Vagina (tissue), 2 donors: ENCODE results near the gene PHC2. TPM values are rescaled to one million over a fixed set of nuclear protein-coding genes. Genes with fewer than 3 reads are reported as not detected.

Experiments used
- DNase-seq, 2 donors: peaks; one replicate each; pipeline ENCODE4 v3.0.0-alpha.2; 2017; ENCODE audit errors: extremely low spot score in 2 of 2
- H3K27ac ChIP-seq: fragments of 200-600 bp; sonication (generic); one replicate; pipeline ENCODE4 v1.5.1; 2019
- H3K27me3 ChIP-seq: fragments of 200-600 bp; sonication (generic); one replicate; pipeline ENCODE4 v1.5.1; 2019
- H3K36me3 ChIP-seq, 2 donors: fragments of 200-600 bp; sonication (generic); one replicate each; pipeline ENCODE4 v1.5.1; 2017 to 2019
- H3K4me1 ChIP-seq: fragments of 200-600 bp; sonication (generic); one replicate; pipeline ENCODE4 v1.5.1; 2019
- H3K4me3 ChIP-seq, 2 donors: fragments of 200-600 bp; sonication (generic); 1 replicate in 1 of 2; 2 replicates in 1 of 2; pipeline ENCODE4 v1.5.1; 2016 to 2019
- H3K9me3 ChIP-seq: fragments of 200-600 bp; sonication (generic); one replicate; pipeline ENCODE4 v1.5.1; 2019
- CTCF ChIP-seq, 3 experiments: fragments of 450-650 bp in 2 of 3; fragments of 200-600 bp in 1 of 3; sonication (generic) in 1 of 3; IDR thresholded peaks; one replicate each; pipeline ENCODE4 v1.5.1; 2017 to 2019; ENCODE audit warnings: antibody characterized with exemption in 3 of 3, mild to moderate bottlenecking in 2 of 3, moderate library complexity in 2 of 3
- POLR2A ChIP-seq, 2 donors: fragments of 450-650 bp; IDR thresholded peaks; one replicate each; pipeline ENCODE4 v1.6.1; 2017; ENCODE audit warnings: antibody characterized with exemption in 2 of 2, mild to moderate bottlenecking in 2 of 2, moderate library complexity in 2 of 2
- POLR2AphosphoS5 ChIP-seq, 2 donors: sonication (generic); formaldehyde crosslinking; IDR thresholded peaks; one replicate each; pipeline ENCODE4 v1.9.0; 2017; ENCODE audit warnings: antibody characterized with exemption in 2 of 2, mild to moderate bottlenecking in 2 of 2, low read depth in 1 of 2; ENCODE audit not compliant: insufficient read depth in 1 of 2
- intact Hi-C: fragments of 100-400 bp; cut with DNase I; formaldehyde crosslinking; loops from one replicate; pipeline ENCODE4 v1.15.1; 2023
- total RNA-seq: library from RNA; depleted of rRNA; stranded (reverse); fragments of >200 nt; gene quantifications from one replicate; pipeline ENCODE4 v1.2.3, GENCODE V29; 2016

Gene PHC2
- total RNA-seq, 1 donor from 2014 or later, result 97.2 TPM

DNA sequence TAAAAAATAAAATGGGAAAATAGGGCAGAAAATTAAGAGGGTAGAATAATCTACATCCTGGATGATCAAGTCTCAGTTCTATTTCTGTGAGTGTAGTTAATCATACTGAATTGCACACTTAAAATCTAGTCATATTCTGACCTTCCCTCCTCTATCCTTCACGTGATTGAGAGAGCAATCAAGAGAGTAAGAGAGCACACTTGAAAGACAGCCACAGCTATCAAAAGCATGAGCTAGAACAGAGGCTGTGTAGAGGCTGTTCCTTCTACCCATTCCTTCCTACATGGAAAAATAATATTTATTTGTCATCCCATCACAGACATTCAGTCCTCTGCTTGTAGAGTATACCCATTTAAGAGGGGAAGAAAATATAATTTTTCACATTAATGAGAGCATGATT lies 52.4 kb downstream of the PHC2 start:
- Histone ChIP-seq H3K27ac (no peak overlapping the region), H3K4me3 (no peak overlapping the region), H3K27me3 (no peaks in the 10 kb centered on the region), H3K36me3 (no peaks in the 10 kb centered on the region), H3K9me3 (no peaks in the 10 kb centered on the region), H3K4me1 (peaks cover under 1% of the 10 kb centered on the region)
- intact Hi-C loops, result no loop called here
- TF ChIP-seq POLR2AphosphoS5 (IDR thresholded peaks at IDR 0.05; ENCODE audit: insufficient read depth in 1 of 2, low read depth in 1 of 2), result no peak
- no peak for TF ChIP-seq POLR2A (IDR thresholded peaks at IDR 0.05)
- TF ChIP-seq CTCF (IDR thresholded peaks at IDR 0.05), result no peak
- DNase-seq, result no peak

GRCh38 chr1:33377756-33378155 lies 53.1 kb downstream of the PHC2 start:
- no peaks in the 10 kb centered on the region for H3K9me3 ChIP-seq
- H3K4me3 ChIP-seq, result no peak overlapping the region
- no peaks in the 10 kb centered on the region for H3K36me3 ChIP-seq
- DNase-seq, result no peak
- H3K4me1 ChIP-seq, result no peaks in the 10 kb centered on the region
- TF ChIP-seq CTCF (IDR thresholded peaks at IDR 0.05), result no peak
- no peak for TF ChIP-seq POLR2A (IDR thresholded peaks at IDR 0.05)
- TF ChIP-seq POLR2AphosphoS5 (IDR thresholded peaks at IDR 0.05; ENCODE audit: insufficient read depth in 1 of 2, low read depth in 1 of 2), result no peak
- no peaks in the 10 kb centered on the region for H3K27me3 ChIP-seq
- H3K27ac ChIP-seq, result no peak overlapping the region
- intact Hi-C loops, result no loop called here

DNA sequence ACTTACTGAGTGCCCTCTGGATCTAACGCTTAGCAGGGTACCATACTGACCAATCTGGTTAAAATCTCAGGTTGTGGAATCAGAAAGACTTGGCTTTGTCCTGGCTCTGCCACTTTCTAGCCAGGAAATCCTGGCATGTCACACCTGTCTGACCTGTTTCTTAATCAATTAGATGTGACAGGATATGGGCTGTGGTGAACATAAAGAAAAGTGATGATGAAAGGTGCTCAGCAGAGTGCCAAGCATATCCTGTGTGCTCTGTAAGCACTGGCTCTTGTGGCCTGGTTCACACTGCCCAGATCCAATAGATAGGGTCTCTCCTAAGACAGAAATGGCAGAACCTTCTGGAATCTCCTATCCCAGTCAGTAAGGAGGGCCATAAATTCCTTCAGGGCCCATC lies 53.9 kb downstream of the PHC2 start:
- Histone ChIP-seq H3K36me3 (no peaks in the 10 kb centered on the region), H3K4me3 (no peak overlapping the region), H3K4me1 (no peaks in the 10 kb centered on the region), H3K27ac (no peak overlapping the region), H3K9me3 (no peaks in the 10 kb centered on the region), H3K27me3 (no peaks in the 10 kb centered on the region)
- intact Hi-C loops, result no loop called here
- no peak for TF ChIP-seq POLR2AphosphoS5 (IDR thresholded peaks at IDR 0.05; ENCODE audit: insufficient read depth in 1 of 2, low read depth in 1 of 2)
- TF ChIP-seq CTCF (IDR thresholded peaks at IDR 0.05), result no peak
- no peak for TF ChIP-seq POLR2A (IDR thresholded peaks at IDR 0.05)
- no peak for DNase-seq

- no peak for TF ChIP-seq POLR2AphosphoS5 (IDR thresholded peaks at IDR 0.05; ENCODE audit: insufficient read depth in 1 of 2, low read depth in 1 of 2)
- no peak for TF ChIP-seq CTCF (IDR thresholded peaks at IDR 0.05)
- no peak for TF ChIP-seq POLR2A (IDR thresholded peaks at IDR 0.05)
- intact Hi-C loops, result no loop called here
- no peak overlapping the region for H3K27ac ChIP-seq
Observed at GRCh38 chr1:33375316-33375715, 55.6 kb downstream of the PHC2 start.

DNA sequence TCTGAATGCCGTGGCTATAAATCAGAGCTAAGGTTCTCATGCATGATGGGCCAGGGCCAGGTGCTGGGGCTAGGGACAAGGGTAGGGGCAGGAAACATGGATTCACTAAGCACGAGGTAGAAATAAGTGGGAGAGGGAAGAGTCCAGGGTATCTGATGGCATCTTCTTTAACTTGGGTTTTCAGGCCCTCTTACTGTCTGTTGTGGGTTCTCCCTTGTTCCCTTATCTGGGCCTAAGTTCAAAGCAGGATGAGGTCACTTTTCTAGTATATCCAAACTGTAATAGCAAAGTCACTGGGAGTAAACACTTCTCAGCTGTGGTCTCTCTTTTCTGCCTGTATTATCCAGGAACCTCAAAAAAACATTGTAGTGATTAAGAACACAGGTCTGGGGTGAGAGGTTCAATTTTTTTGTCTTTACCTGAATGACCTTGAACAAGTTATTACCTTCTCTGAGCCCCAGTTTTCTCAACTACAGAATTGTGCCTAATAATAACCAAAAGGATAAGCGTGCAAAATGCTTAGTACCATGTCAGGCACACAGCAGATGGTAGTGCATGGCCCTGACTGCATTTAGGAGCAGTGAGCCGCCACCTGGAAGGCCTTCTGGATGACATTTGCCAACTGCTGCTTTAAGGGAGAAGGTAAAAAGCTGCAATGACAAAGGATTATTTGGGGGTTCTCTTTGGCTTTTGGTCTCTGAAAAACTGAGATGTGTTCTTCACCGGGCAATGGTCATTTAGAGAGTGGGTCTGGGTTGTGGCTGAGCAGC lies 56.4 kb downstream of the PHC2 start:
- H3K27me3 ChIP-seq, result no peaks in the 10 kb centered on the region
- no peak for DNase-seq
- H3K27ac ChIP-seq, result no peak overlapping the region
- TF ChIP-seq CTCF (IDR thresholded peaks at IDR 0.05) (no peak), POLR2A (IDR thresholded peaks at IDR 0.05) (no peak), POLR2AphosphoS5 (IDR thresholded peaks at IDR 0.05; ENCODE audit: insufficient read depth in 1 of 2, low read depth in 1 of 2) (no peak)
- H3K4me1 ChIP-seq, result no peaks in the 10 kb centered on the region
- H3K4me3 ChIP-seq, result no peak overlapping the region
- no peaks in the 10 kb centered on the region for H3K36me3 ChIP-seq
- H3K9me3 ChIP-seq, result no peaks in the 10 kb centered on the region
- intact Hi-C loops, result no loop called here

More at GRCh38 chr1:33375316-33375715, 55.6 kb downstream of the PHC2 start:
- Histone ChIP-seq H3K4me3 (no peak overlapping the region), H3K27me3 (no peaks in the 10 kb centered on the region), H3K4me1 (no peaks in the 10 kb centered on the region), H3K36me3 (no peaks in the 10 kb centered on the region), H3K9me3 (no peaks in the 10 kb centered on the region)
- DNase-seq, result no peak
